ENCODE results near the gene ASB10. TPM values are rescaled to one million over a fixed set of nuclear protein-coding genes. Genes with fewer than 3 reads are reported as not detected.

ASB10 gene
- total and polyA plus RNA-seq, 2 experiments from 2014 or later = not detected

DNA sequence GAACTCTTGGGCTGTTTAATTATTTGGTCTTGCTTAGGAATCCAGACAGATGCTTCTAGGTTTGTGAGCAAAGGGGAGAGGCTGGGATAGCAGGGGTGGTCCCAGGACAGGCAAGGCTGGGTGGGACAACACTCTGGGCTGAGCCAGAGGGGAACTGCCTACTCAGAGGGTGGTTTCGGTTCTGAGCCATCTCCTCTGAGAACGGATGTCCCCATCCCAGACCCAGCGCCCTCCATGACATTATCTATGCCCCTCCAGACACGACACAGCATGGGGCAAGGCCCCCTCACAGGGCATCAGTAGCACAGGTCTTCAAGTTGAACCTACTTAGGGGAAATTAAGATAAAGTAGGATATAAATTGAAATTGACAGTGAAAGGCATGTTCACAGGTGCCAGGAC, 7.1 kb downstream of the ASB10 start:
- ATAC-seq = no peak

GRCh38 chr7:151179287-151179860, 7.7 kb downstream of the ASB10 start:
- peaks cover 10% of the 10 kb centered on the region; the same call in 2 of the 3 replicates for H3K9me3 Mint-ChIP-seq
- Histone ChIP-seq H3K27ac (ENCODE audit: low read depth) (no peak overlapping the region), H4K20me1 (replicated peaks; ENCODE audit: insufficient read depth) (no peaks in the 10 kb centered on the region), H3K27me3 (ENCODE audit: insufficient read depth) (peaks cover 20% of the 10 kb centered on the region), H3K9me2 (ENCODE audit: insufficient read depth) (0 out of 2 replicates have a peak, but pooled peaks cover 5% of the 10 kb centered on the region), H3K4me2 (no peak overlapping the region), H3K79me2 (replicated peaks; ENCODE audit: insufficient read depth) (no peaks in the 10 kb centered on the region), H2AFZ (no peak overlapping the region), H3K4me1 (ENCODE audit: insufficient read depth) (no peaks in the 10 kb centered on the region), H3F3A (replicated peaks; ENCODE audit: low read depth) (no peaks in the 10 kb centered on the region), H3K36me3 (ENCODE audit: insufficient read depth) (no peaks in the 10 kb centered on the region), H3K4me3 (no peak overlapping the region)
- peaks cover 12% of the 10 kb centered on the region for H3K4me1 Mint-ChIP-seq
- 0 out of 3 replicates have a peak, but pooled peaks cover 3% of the 10 kb centered on the region for H3K36me3 Mint-ChIP-seq (ENCODE audit: low read depth)
- H3K27me3 Mint-ChIP-seq (ENCODE audit: insufficient read depth, low read depth, poor library complexity) = peaks cover 20% of the 10 kb centered on the region
- H3K27ac Mint-ChIP-seq = no peak overlapping the region
- H3K4me3 Mint-ChIP-seq = no peak overlapping the region
- no peak for ATAC-seq
- no peak for DNase-seq (ENCODE audit: low spot score)
- TF ChIP-seq, protein P1, sequence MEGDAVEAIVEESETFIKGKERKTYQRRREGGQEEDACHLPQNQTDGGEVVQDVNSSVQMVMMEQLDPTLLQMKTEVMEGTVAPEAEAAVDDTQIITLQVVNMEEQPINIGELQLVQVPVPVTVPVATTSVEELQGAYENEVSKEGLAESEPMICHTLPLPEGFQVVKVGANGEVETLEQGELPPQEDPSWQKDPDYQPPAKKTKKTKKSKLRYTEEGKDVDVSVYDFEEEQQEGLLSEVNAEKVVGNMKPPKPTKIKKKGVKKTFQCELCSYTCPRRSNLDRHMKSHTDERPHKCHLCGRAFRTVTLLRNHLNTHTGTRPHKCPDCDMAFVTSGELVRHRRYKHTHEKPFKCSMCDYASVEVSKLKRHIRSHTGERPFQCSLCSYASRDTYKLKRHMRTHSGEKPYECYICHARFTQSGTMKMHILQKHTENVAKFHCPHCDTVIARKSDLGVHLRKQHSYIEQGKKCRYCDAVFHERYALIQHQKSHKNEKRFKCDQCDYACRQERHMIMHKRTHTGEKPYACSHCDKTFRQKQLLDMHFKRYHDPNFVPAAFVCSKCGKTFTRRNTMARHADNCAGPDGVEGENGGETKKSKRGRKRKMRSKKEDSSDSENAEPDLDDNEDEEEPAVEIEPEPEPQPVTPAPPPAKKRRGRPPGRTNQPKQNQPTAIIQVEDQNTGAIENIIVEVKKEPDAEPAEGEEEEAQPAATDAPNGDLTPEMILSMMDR (conservative IDR thresholded peaks at IDR 0.05; ENCODE audit: low read depth in 2 of 2) = no peak
- no peak for TF ChIP-seq EZH2phosphoT487 (IDR thresholded peaks at IDR 0.05; ENCODE audit: unreplicated experiment)
- no peak for TF ChIP-seq EZH2 (IDR thresholded peaks at IDR 0.05; ENCODE audit: low read depth, unreplicated experiment)
- no peak for TF ChIP-seq ZNF331 (CRISPR knock-in tag; IDR thresholded peaks at IDR 0.05; ENCODE audit: low read depth)
- no peak for TF ChIP-seq ZNF462 (CRISPR knock-in tag; IDR thresholded peaks at IDR 0.05)
- TF ChIP-seq STAT1 (IDR thresholded peaks at IDR 0.05; ENCODE audit: unreplicated experiment) = no peak
- no peak for TF ChIP-seq POLR2AphosphoS5 (IDR thresholded peaks at IDR 0.05; ENCODE audit: low read depth)
- no peak for TF ChIP-seq ZNF114 (CRISPR knock-in tag; IDR thresholded peaks at IDR 0.05)
- TF ChIP-seq CREB1 (CRISPR knock-in tag; IDR thresholded peaks at IDR 0.05; ENCODE audit: low read depth) = no peak

More for the DNA sequence above, 7.1 kb downstream of the ASB10 start:
- H3K4me1 ChIP-seq (ENCODE audit: insufficient read depth) = no peaks in the 10 kb centered on the region
- no peaks in the 10 kb centered on the region for H3K36me3 Mint-ChIP-seq (ENCODE audit: low read depth)
- no peak overlapping the region for H2AFZ ChIP-seq
- H3K79me2 ChIP-seq (replicated peaks; ENCODE audit: insufficient read depth) = no peaks in the 10 kb centered on the region
- no peak overlapping the region for H3K4me3 ChIP-seq
- H3K9me2 ChIP-seq (ENCODE audit: insufficient read depth) = 0 out of 2 replicates have a peak, but pooled peaks cover 5% of the 10 kb centered on the region
- H3K36me3 ChIP-seq (ENCODE audit: insufficient read depth) = no peaks in the 10 kb centered on the region
- H3K27ac Mint-ChIP-seq = no peak overlapping the region
- H3K9me3 Mint-ChIP-seq = peaks cover 6% of the 10 kb centered on the region; the same call in 2 of the 3 replicates
- no peaks in the 10 kb centered on the region for H4K20me1 ChIP-seq (replicated peaks; ENCODE audit: insufficient read depth)
- H3K4me3 Mint-ChIP-seq = no peak overlapping the region
- no peak for TF ChIP-seq ZNF331 (CRISPR knock-in tag; IDR thresholded peaks at IDR 0.05; ENCODE audit: low read depth)
- TF ChIP-seq ZNF114 (CRISPR knock-in tag; IDR thresholded peaks at IDR 0.05) = no peak
- no peak for TF ChIP-seq EZH2 (IDR thresholded peaks at IDR 0.05; ENCODE audit: low read depth, unreplicated experiment)
- H3K4me1 Mint-ChIP-seq = peaks cover 12% of the 10 kb centered on the region
- H3K4me2 ChIP-seq = no peak overlapping the region
- H3F3A ChIP-seq (replicated peaks; ENCODE audit: low read depth) = no peaks in the 10 kb centered on the region
- H3K27me3 ChIP-seq (ENCODE audit: insufficient read depth) = peaks cover 14% of the 10 kb centered on the region
- DNase-seq (ENCODE audit: low spot score) = no peak
- no peak overlapping the region for H3K27ac ChIP-seq (ENCODE audit: low read depth)
- H3K27me3 Mint-ChIP-seq (ENCODE audit: insufficient read depth, low read depth, poor library complexity) = peaks cover 16% of the 10 kb centered on the region
